ENCODE measurements around the gene PEF1.

GRCh38 chr1:31607360-31607759, 37.3 kb downstream of the PEF1 start:
- no peak for TF ChIP-seq CTCF (IDR thresholded peaks at IDR 0.05)
- TF ChIP-seq POLR2A (IDR thresholded peaks at IDR 0.05), result no peak
- no peak for TF ChIP-seq EP300 (IDR thresholded peaks at IDR 0.05)

Measured in suprapubic skin (tissue), 3 donors.